Measurements from ENCODE around the gene METTL16.

GRCh38 chr17:2378905-2379304 lies 132.8 kb downstream of the METTL16 start:
- TF ChIP-seq TAF1 (IDR thresholded peaks at IDR 0.05; ENCODE audit: borderline replicate concordance, low read depth, low read length) (no peak), POLR2AphosphoS5 (IDR thresholded peaks at IDR 0.05; ENCODE audit: low read depth, low read length) (no peak), POLR2A (IDR thresholded peaks at IDR 0.05; ENCODE audit: low read depth, low read length) (no peak)

Data from GM12892 (cell line).